Hypothalamus (tissue), 51 donors: ENCODE measurements around the gene SPEF1.

ENCODE experiments used
- DNase-seq, 51 donors: peaks; one replicate each; lab custom pipeline; 2025; lab: John Stamatoyannopoulos, UW

The SPEF1 gene

DNA sequence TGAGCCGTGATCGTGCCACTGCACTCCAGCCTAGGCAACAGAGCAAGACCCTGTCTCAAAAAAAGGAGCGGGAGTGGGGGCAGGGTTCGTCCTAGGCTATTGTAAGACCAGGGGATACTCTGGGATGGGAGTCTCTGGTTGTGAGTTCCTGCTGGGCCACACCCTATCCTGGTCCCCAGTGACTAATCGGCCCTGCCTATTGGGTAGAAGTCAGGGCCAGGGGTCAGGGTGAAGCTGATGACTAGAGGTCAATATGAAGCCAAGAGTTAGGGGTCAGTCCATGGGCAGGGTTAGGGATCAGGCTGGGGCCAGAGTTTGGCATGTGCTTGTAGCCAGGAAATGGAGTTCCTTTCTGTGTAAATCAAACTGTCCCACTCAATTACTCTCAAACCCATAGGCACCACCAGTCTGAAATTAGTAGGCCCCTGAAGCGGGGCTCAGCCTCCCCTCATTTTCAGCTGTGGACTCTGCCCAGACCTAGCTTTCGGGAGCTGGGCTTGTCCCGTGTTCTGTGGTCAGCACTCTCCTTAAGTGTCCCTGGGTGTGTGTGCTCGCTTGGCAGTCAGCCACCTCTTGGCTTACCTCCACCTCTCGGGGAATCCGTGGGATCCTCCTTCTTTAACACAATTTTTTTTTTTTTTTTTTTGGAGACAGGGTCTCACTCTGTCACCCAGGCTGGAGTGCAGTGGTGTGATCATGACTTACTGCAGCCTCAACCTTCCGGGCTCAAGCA is 47.0 kb downstream of the SPEF1 start:
- no peak for DNase-seq

GRCh38 chr20:3733119-3733995 is 47.9 kb downstream of the SPEF1 start:
- DNase-seq: no peak

GRCh38 chr20:3732327-3733118 is 48.7 kb downstream of the SPEF1 start, which contains the start of gene HSPA12B:
TSS of gene HSPA12B (plus strand) at chr20:3732685. CDS start at chr20:3738675, 5,990 bp downstream.
- DNase-seq: no peak

GRCh38 chr20:3731944-3732326 is 49.3 kb downstream of the SPEF1 start:
- DNase-seq: no peak

DNA sequence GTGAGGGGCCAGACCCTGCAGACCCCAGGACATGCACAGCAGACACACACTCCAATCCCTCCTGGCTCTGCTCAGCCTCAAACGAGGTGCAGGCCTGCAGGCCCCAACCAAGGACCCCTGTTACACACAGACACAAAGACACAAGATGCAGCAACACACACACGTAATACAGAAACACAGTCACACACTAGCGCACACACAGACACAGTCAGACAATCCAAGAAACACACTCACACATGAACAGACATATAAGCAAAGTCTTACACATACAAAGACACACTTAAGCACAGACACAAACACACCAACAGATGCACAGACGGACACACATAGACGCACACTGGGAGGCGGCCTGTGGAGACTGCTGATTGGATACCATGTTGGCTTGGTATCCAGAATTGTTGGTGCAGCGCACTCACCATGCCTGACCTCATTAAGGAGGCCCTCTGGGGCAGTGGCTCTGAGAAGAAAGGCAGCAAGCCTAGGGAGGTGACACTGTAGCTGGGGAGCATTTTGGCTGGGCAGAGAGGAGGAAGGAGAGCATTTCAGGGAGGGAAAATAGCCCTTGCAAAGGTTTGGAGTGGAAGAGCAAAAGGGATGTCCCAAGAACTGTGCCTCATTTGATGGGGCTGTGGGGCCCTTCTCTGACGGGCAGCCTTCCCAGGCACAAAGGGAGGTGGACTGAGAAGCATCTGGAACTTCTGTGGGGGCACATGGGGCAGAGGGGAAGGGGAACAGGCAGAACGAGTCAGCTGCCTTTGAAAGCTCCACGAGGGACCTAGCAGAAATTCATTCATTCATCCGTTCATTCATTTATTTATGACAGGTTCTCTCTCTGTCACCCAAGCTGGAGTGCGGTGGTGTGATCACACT is 50.2 kb downstream of the SPEF1 start:
- DNase-seq: no peak

DNA sequence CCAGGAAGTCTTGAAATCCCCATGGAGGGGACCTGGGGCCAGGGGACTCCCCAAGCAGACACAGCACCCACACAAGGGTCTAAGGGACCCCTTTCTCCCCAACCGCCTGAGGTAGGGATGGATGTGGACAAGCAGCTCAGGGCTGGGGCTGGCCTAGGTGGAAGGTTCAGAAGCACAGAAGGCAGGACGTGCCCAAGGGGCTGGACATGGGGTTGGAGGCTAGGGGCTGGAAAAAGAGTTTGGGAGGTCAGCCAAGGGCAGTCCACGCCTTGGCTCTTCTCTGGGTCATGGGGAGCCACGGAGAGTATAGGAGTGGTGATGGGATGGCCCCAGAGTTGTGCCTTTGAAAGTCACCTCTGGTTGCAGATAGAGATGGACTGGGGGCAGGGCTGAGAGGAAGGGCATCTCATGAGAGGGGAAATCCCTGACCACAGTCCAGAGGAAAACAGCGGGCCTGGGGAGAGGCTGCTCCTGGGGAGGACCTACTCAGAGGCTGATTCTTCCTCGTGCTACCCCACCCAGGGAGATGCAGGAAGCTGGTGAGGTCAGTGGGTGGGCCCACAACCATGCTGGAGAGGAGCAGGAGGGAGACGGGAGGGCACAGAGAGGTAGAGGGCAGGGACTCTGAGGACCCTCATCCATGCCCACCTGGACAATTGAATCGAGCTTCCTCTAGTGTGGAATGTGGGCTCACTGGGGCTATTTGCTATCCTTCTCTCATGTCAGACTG is 51.3 kb downstream of the SPEF1 start:
- DNase-seq: no peak

DNA sequence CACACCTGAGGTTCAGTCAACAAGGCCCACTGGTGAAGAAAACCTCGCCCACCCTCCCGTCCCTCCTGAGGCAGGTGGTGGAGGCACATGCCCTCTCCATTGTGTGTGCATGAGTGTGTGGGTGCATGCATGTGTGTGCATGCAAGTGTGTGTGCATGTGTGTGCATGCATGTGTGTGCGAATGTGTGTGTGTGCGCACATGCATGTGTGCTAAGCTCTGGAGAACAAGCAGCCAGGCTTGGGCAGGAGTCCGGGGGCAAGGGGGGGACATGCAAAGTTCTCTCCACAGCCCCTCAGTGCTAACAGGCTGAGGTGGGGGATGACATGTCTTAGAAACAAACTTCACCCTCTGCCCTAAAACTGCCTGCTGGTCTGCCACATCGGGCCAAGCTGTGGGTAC is 51.9 kb downstream of the SPEF1 start:
- no peak for DNase-seq

DNA sequence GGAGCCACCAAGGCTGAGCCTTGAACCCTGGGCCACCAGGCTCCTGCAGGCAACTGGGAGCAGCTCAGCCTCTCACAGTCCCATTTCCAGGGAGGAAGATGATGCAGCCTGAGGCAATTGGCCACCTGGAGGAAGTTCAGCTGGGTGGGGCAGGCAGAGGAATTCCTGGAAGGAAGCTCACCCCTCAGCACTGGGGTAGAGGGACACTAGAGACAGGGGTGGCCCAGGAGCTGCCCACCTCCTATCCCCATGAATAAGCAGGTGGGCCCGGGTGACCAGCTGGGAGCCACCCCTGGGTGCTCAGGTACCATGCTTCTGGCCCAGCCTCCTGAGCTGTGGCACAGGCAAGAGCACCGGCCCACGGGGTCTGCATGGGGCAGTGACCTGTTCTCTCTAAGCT is 52.4 kb downstream of the SPEF1 start:
- DNase-seq: no peak

- no peak for DNase-seq
Measured at GRCh38 chr20:3728354-3728753, 52.9 kb downstream of the SPEF1 start.
